GM19023 (cell line): ENCODE data around the gene XRCC3.

ENCODE experiments used
- ATAC-seq: cut with Tn5 transposase; IDR thresholded peaks from one replicate; pipeline ENCODE4 v1.9.1; 2021; ENCODE audit warnings: mild to moderate bottlenecking, moderate library complexity; ENCODE audit not compliant: unreplicated experiment

XRCC3 gene

GRCh38 chr14:103726474-103726873 is 11.2 kb upstream of the XRCC3 start:
- no peak for ATAC-seq

- no peak for ATAC-seq
These were observed 10.6 kb upstream of the XRCC3 start for GRCh38 chr14:103725739-103726395.

GRCh38 chr14:103725001-103725682 is 9.9 kb upstream of the XRCC3 start:
- ATAC-seq, result no peak

GRCh38 chr14:103724116-103724515 is 8.9 kb upstream of the XRCC3 start:
- no peak for ATAC-seq

GRCh38 chr14:103723748-103724081 is 8.5 kb upstream of the XRCC3 start:
- ATAC-seq, result no peak

- no peak for ATAC-seq
These were observed 6.3 kb upstream of the XRCC3 start for GRCh38 chr14:103721334-103722120.

- ATAC-seq, result no peak
These were observed 4.5 kb upstream of the XRCC3 start for GRCh38 chr14:103719751-103720150.

GRCh38 chr14:103718572-103718971 is 3.3 kb upstream of the XRCC3 start:
- no peak for ATAC-seq

- no peak for ATAC-seq
These were observed 1.7 kb upstream of the XRCC3 start for GRCh38 chr14:103716899-103717411.

GRCh38 chr14:103716091-103716801 is 995 bp upstream of the XRCC3 start:
- ATAC-seq, result no peak

- no peak for ATAC-seq
These were observed 1.1 kb downstream of the XRCC3 start for GRCh38 chr14:103714063-103714724.

GRCh38 chr14:103713304-103714062 is 1.8 kb downstream of the XRCC3 start:
- no peak for ATAC-seq

- ATAC-seq, result no peak
These were observed 2.5 kb downstream of the XRCC3 start for GRCh38 chr14:103712633-103713247.

GRCh38 chr14:103711516-103712431 is 3.5 kb downstream of the XRCC3 start:
- ATAC-seq, result no peak

- ATAC-seq, result no peak
These were observed 4.4 kb downstream of the XRCC3 start for GRCh38 chr14:103710771-103711377.

GRCh38 chr14:103709814-103710213 is 5.4 kb downstream of the XRCC3 start:
- no peak for ATAC-seq

GRCh38 chr14:103708750-103709187 is 6.5 kb downstream of the XRCC3 start:
- ATAC-seq, result no peak
